CD4-positive, CD25-positive, alpha-beta regulatory T cell (primary cell): ENCODE results near the gene RIOK2. TPM values are rescaled to one million over a fixed set of nuclear protein-coding genes. Genes with fewer than 3 reads are reported as not detected.

Source experiments
- polyA plus RNA-seq, 4 donors: library from polyadenylated mRNA; unstranded; fragments of 300-500 nt; fragmentation: Illumina TruSeq; gene quantifications; one replicate each; pipeline ENCODE4 v1.2.3, GENCODE V29; 2021
- total RNA-seq: library from RNA; stranded (reverse); gene quantifications from one replicate; pipeline ENCODE4 v1.2.3, GENCODE V29; 2022

The RIOK2 gene
- total and polyA plus RNA-seq, 5 donors from 2014 or later = 22.9 to 34.3 (median 24.8) TPM

Other genes with a start within 250 kb of the RIOK2 start
- 95.7 TPM for gene LNPEP, start 247.2 kb downstream of the RIOK2 start, total RNA-seq
- gene LNPEP, start 247.2 kb downstream of the RIOK2 start, polyA plus RNA-seq = 10 to 100 TPM; 39.6 to 45.4 (median 42.6) TPM
- not detected for gene LIX1, start 40.6 kb downstream of the RIOK2 start, total RNA-seq
- gene LIX1, start 40.6 kb downstream of the RIOK2 start, polyA plus RNA-seq = not detected